DMS114 treated with DMSO at 0.1 percent for 48 hours (cell line): ENCODE measurements around the gene KDELR1.

Experiments used
- DNase-seq: peaks from one replicate; lab custom pipeline; 2025; ENCODE audit not compliant: unreplicated experiment; lab: John Stamatoyannopoulos, UW

The KDELR1 gene

GRCh38 chr19:48391100-48392005 lies at the start of gene KDELR1:
TSS of gene KDELR1 (minus strand) at chr19:48391551. CDS start at chr19:48391358, 193 bp downstream.
- peak; percentile 16 for DNase-seq

GRCh38 chr19:48436586-48436985 lies 45.2 kb upstream of the KDELR1 start:
- no peak for DNase-seq

- no peak for DNase-seq
Measured at GRCh38 chr19:48433337-48433736, 42.0 kb upstream of the KDELR1 start.

GRCh38 chr19:48428670-48429069 lies 37.3 kb upstream of the KDELR1 start:
- no peak for DNase-seq

GRCh38 chr19:48424694-48425219 lies 33.4 kb upstream of the KDELR1 start:
- DNase-seq: no peak

- DNase-seq: no peak
Measured at GRCh38 chr19:48421548-48421947, 30.2 kb upstream of the KDELR1 start.

GRCh38 chr19:48419158-48419920 lies 28.0 kb upstream of the KDELR1 start:
- no peak for DNase-seq

GRCh38 chr19:48418317-48419064 lies 27.1 kb upstream of the KDELR1 start:
- no peak for DNase-seq

- DNase-seq: no peak
Measured at GRCh38 chr19:48417421-48417820, 26.1 kb upstream of the KDELR1 start.

GRCh38 chr19:48415806-48416221 lies 24.5 kb upstream of the KDELR1 start:
- DNase-seq: no peak

GRCh38 chr19:48415395-48415794 lies 24.0 kb upstream of the KDELR1 start:
- no peak for DNase-seq

- no peak for DNase-seq
Measured at GRCh38 chr19:48413879-48414587, 22.7 kb upstream of the KDELR1 start.

- no peak for DNase-seq
Measured at GRCh38 chr19:48405850-48406249, 14.5 kb upstream of the KDELR1 start.

GRCh38 chr19:48405010-48405659 lies 13.8 kb upstream of the KDELR1 start:
- no peak for DNase-seq

GRCh38 chr19:48403606-48404005 lies 12.3 kb upstream of the KDELR1 start:
- peak; percentile 54 for DNase-seq

GRCh38 chr19:48401287-48401686 lies 9.9 kb upstream of the KDELR1 start:
- DNase-seq: no peak

GRCh38 chr19:48400018-48400742 lies 8.8 kb upstream of the KDELR1 start:
- DNase-seq: no peak

- DNase-seq: no peak
Measured at GRCh38 chr19:48398375-48399235, 7.3 kb upstream of the KDELR1 start.

GRCh38 chr19:48398102-48398374 lies 6.7 kb upstream of the KDELR1 start:
- DNase-seq: no peak
